NCI-H2227 treated with DMSO at 0.1 percent for 48 hours (cell line): ENCODE measurements around the gene KIAA0753.
"Not testable (repeated sequence)": the region's sequence is repeated elsewhere in the genome, so short reads cannot be mapped to it uniquely, and the experiment has no call there.

ENCODE experiments used
- DNase-seq: peaks from one replicate; lab custom pipeline; 2025; lab: John Stamatoyannopoulos, UW

KIAA0753 gene

GRCh38 chr17:6668727-6669425 is 28.4 kb upstream of the KIAA0753 start:
- no peak for DNase-seq

- DNase-seq, result no peak
Observed at GRCh38 chr17:6668219-6668618, 27.7 kb upstream of the KIAA0753 start.

- no peak for DNase-seq
Observed at GRCh38 chr17:6667516-6667915, 27.0 kb upstream of the KIAA0753 start.

GRCh38 chr17:6666557-6666956 is 26.0 kb upstream of the KIAA0753 start:
- no peak for DNase-seq

- peak; percentile 53 for DNase-seq
Observed at GRCh38 chr17:6666077-6666521, 25.6 kb upstream of the KIAA0753 start.

- DNase-seq, result not testable (repeated sequence)
Observed at GRCh38 chr17:6663200-6663599, 22.7 kb upstream of the KIAA0753 start.

GRCh38 chr17:6661464-6661848 is 20.9 kb upstream of the KIAA0753 start:
- no peak for DNase-seq

GRCh38 chr17:6660805-6661463 is 20.4 kb upstream of the KIAA0753 start:
- no peak for DNase-seq

- DNase-seq, result no peak
Observed at GRCh38 chr17:6660101-6660500, 19.6 kb upstream of the KIAA0753 start.

- not testable (repeated sequence) for DNase-seq
Observed at GRCh38 chr17:6658411-6658810, 17.9 kb upstream of the KIAA0753 start.

- no peak for DNase-seq
Observed at GRCh38 chr17:6657633-6658287, 17.2 kb upstream of the KIAA0753 start.

GRCh38 chr17:6656797-6657632 is 16.5 kb upstream of the KIAA0753 start:
- DNase-seq, result not testable (repeated sequence)

- DNase-seq, result not testable (repeated sequence)
Observed at GRCh38 chr17:6655732-6656361, 15.3 kb upstream of the KIAA0753 start.

- peak; percentile 47 for DNase-seq
Observed at GRCh38 chr17:6654841-6655731, 14.6 kb upstream of the KIAA0753 start.

GRCh38 chr17:6651919-6652452 is 11.5 kb upstream of the KIAA0753 start:
- DNase-seq, result peak; percentile 11

- peak; percentile 86 for DNase-seq
Observed at GRCh38 chr17:6651354-6651918, 10.9 kb upstream of the KIAA0753 start, which contains the start of the genes C17orf100 and MED31. C17orf100 (plus strand) TSS chr17:6651762; CDS start chr17:6651914, 152 bp downstream. MED31 (minus strand) TSS chr17:6651605; CDS start chr17:6651528, 77 bp downstream.

GRCh38 chr17:6648181-6648580 is 7.7 kb upstream of the KIAA0753 start:
- DNase-seq, result no peak

- no peak for DNase-seq
Observed at GRCh38 chr17:6643451-6644125, 3.1 kb upstream of the KIAA0753 start.

GRCh38 chr17:6642592-6642991 is 2.1 kb upstream of the KIAA0753 start:
- DNase-seq, result no peak
